NCI-H187 (cell line): Measurements from ENCODE around the gene RANGAP1.
A peak's percentile ranks its signal among the peaks of the same experiment; 100 is the strongest.

Experiments
- DNase-seq, 2 experiments: peaks; one replicate each; lab custom pipeline; 2025; lab: John Stamatoyannopoulos, UW

Gene RANGAP1

GRCh38 chr22:41285820-41286638 lies at the start of gene RANGAP1:
RANGAP1 (minus strand) TSS chr22:41286187; CDS start chr22:41281044, 5,143 bp downstream.
- peak; percentile 88 to 93 for DNase-seq

- DNase-seq: no peak
These were observed 49.1 kb upstream of the RANGAP1 start for GRCh38 chr22:41334951-41335635.

- no peak for DNase-seq
These were observed 48.2 kb upstream of the RANGAP1 start for GRCh38 chr22:41334215-41334614.

- DNase-seq: no peak
These were observed 47.8 kb upstream of the RANGAP1 start for GRCh38 chr22:41333806-41334205.

DNA sequence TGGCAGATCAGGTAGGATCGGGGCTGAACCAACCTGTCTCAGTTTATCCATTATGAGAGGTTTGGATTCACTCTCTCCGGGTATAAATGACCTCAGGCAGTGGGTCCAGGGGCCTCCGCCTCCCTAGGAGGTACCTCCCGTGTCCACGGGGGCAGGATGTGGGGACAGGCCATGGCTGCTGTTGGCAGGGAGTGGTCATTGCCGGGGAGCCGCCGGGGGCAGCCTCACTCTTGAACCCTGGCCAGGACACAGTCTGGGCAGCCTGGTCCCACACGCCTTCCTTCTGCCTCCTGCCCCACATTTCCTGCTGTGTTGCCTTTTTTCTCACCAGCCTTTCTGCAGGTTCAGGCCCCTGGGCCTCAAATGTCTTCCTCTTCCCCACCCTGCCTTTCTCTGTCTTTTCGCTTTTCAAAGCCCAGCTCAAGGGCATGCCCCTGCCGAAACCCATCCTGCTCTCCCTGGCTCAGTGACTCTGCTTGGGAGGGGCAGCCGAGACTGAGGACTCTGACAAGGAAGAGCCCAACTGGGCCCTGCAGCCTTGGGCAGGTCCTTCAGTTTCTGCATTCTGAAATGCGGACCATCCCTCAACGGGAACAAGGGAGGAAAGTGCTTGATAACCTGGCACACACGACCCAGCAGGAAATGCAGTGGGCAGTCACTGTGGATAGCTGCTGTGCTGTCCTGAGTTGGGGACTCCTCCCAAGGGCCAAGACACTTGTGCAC lies 46.4 kb upstream of the RANGAP1 start:
- DNase-seq: no peak

DNA sequence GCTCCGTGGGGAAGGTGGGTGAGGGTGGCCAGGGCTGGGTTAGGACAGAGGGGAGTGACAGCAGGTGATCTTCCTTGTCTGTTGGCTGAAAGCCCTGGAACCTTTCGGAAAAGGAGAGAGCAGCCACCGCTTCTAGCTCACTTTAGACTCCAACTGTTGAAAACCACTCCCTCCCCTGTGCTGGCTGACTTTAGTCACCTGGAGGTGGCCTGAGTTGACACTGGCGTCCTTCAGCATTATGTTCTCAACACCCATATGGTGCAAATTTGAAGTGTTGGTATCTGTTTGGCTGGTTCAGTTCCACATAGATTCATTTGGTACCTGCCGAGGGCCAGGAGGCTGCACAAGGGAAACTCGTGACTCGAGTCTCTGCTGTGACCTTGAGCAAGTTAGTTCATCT lies 44.2 kb upstream of the RANGAP1 start:
- no peak for DNase-seq

DNA sequence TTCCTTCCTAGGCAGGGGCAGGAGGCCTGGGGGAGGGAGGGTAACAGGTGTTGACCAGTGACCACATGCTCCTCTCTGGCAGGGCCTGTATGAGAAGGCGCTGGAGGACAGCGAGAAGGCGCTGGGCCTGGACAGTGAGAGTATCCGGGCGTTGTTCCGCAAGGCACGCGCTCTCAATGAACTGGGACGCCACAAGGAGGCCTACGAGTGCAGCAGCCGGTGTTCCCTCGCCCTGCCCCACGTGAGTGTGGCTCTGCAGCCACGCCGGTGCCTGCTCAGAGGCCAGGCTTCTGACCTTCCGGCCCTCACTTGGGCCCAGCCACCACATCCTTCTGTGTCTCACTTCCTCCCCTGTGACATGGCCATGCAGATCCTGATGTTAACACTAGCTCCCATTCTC lies 41.1 kb upstream of the RANGAP1 start:
- no peak for DNase-seq

DNA sequence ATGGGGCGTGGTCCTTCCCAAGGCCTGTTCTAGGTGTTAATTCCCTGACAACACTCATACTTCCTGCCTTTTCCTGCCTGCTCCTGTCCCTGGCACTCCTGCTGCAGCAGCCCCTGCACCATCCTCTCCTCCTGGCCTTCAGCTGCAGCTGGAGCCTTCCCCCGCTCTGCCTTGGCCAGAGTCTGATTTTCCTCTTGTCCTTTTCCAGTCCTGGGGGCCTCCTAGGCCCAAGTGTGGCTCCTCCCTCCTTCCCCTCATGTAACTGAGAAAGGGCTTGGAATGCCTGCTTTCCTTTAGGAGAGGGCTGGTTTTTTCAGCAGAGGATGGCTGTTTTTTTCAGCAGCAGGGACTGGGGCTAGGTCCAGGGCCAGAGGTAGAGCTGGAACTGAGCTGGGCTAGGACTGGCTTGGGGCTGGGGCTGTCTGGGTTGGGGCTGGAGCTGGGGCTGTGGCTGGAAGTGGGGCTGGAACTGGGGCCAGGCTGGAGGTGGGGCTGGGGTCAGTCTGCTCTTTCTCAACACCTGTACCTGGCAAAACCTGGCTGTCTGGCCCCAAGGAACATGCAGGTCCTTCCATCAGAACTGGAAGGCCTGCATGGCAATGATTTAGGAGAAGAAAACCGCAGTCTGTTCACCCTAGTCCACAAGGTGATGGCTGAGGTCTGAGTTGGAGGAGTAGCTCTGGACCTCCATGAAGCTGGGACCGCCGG lies 39.0 kb upstream of the RANGAP1 start:
- DNase-seq: no peak

- DNase-seq: no peak
These were observed 34.6 kb upstream of the RANGAP1 start for GRCh38 chr22:41320416-41321240.

- no peak for DNase-seq
These were observed 29.6 kb upstream of the RANGAP1 start for GRCh38 chr22:41315586-41315985.

- no peak for DNase-seq
These were observed 28.8 kb upstream of the RANGAP1 start for GRCh38 chr22:41314821-41315220.

- no peak for DNase-seq
These were observed 25.5 kb upstream of the RANGAP1 start for GRCh38 chr22:41311487-41311886.

DNA sequence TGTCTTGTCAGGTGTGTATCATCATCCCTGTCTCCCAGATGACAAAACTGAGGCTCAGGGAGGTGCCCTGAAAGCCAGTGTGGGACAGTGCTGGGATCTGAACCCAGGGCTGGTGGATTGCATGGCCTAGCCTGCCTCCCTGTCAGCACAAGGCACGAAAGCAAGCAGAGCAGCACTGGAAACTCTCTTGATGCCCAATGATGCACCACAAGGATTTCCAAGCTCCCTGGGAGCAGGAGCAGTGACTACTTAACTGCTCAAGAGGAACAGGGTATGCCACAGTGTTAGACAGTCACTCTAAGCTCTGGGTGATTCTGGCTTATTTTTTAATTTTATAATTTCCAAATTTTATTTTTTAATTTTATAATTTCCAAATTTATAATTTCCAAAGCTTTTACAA lies 24.3 kb upstream of the RANGAP1 start:
- DNase-seq: no peak

GRCh38 chr22:41308544-41308947 lies 22.6 kb upstream of the RANGAP1 start:
- no peak for DNase-seq

GRCh38 chr22:41308054-41308453 lies 22.1 kb upstream of the RANGAP1 start:
- no peak for DNase-seq

GRCh38 chr22:41305646-41306045 lies 19.7 kb upstream of the RANGAP1 start:
- DNase-seq: no peak

- no peak for DNase-seq
These were observed 16.8 kb upstream of the RANGAP1 start for GRCh38 chr22:41302811-41303210.

GRCh38 chr22:41302021-41302767 lies 16.2 kb upstream of the RANGAP1 start:
- no peak for DNase-seq

GRCh38 chr22:41301085-41302020 lies 15.4 kb upstream of the RANGAP1 start, which contains the start of gene ZC3H7B:
ZC3H7B (plus strand) TSS chr22:41301525; CDS start chr22:41320661, 19,136 bp downstream.
- peak; percentile 33 to 47 for DNase-seq
